IgD-negative memory B cell (primary cell): ENCODE data around the gene RMND5B. TPM values are rescaled to one million over a fixed set of nuclear protein-coding genes. Genes with fewer than 3 reads are reported as not detected.
"Not testable (repeated sequence)": the region's sequence is repeated elsewhere in the genome, so short reads cannot be mapped to it uniquely, and the experiment has no call there.

Source experiments
- H3K27ac Mint-ChIP-seq, 3 donors: one replicate each; pipeline ENCODE4 v1.8.0; 2020 to 2022; ENCODE audit warnings: mild to moderate bottlenecking in 3 of 3, mixed read lengths in 3 of 3, moderate library complexity in 1 of 3
- H3K27me3 Mint-ChIP-seq: one replicate; pipeline ENCODE4 v1.8.0; 2021; ENCODE audit warnings: mixed read lengths
- H3K36me3 Mint-ChIP-seq: one replicate; pipeline ENCODE4 v1.8.0; 2020; ENCODE audit warnings: mild to moderate bottlenecking, mixed read lengths
- H3K4me1 Mint-ChIP-seq, 3 donors: one replicate each; pipeline ENCODE4 v1.8.0; 2020 to 2022; ENCODE audit warnings: mixed read lengths in 3 of 3, mild to moderate bottlenecking in 1 of 3
- H3K4me3 Mint-ChIP-seq, 4 donors: one replicate each; pipeline ENCODE4 v1.8.0; 2020 to 2022; ENCODE audit warnings: mild to moderate bottlenecking in 4 of 4, mixed read lengths in 4 of 4, moderate library complexity in 3 of 4
- H3K9me3 Mint-ChIP-seq, 3 donors: one replicate each; pipeline ENCODE4 v1.8.0; 2020 to 2021; ENCODE audit warnings: mixed read lengths in 3 of 3, mild to moderate bottlenecking in 1 of 3
- polyA plus RNA-seq: library from polyadenylated mRNA; unstranded; fragments of 300-500 nt; fragmentation: Illumina TruSeq; gene quantifications from one replicate; pipeline ENCODE4 v1.2.3, GENCODE V29; 2021

RMND5B gene
- polyA plus RNA-seq, 1 donor from 2014 or later: 43.0 TPM

DNA sequence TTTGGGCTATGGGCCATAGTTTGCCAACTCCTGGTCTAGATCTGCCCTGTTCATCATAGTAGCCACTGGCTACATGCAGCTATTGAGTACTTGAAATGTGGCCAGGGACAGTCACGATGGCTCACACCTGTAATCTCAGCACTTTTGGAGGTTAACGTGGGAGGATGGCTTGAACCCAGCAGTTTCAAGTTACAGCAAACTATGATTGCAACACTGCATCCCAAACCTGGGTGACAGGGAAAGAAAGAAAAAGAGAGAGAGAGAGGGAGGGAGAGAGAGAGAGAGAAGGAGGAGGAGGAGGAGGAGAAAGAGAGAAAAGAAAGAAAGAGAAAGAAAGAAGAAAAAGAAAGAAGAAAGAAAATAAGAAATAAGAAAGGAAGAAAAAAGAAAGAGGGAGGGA is 61.4 kb downstream of the RMND5B start:
- Mint-ChIP-seq H3K9me3 (no peaks in the 10 kb centered on the region), H3K27me3 (peaks cover 31% of the 10 kb centered on the region), H3K4me1 (peaks cover 0 to 4% (median 0%) of the 10 kb centered on the region in 3 donors), H3K27ac (no peak overlapping the region), H3K36me3 (peaks cover 1% of the 10 kb centered on the region), H3K4me3 (no peak overlapping the region)

DNA sequence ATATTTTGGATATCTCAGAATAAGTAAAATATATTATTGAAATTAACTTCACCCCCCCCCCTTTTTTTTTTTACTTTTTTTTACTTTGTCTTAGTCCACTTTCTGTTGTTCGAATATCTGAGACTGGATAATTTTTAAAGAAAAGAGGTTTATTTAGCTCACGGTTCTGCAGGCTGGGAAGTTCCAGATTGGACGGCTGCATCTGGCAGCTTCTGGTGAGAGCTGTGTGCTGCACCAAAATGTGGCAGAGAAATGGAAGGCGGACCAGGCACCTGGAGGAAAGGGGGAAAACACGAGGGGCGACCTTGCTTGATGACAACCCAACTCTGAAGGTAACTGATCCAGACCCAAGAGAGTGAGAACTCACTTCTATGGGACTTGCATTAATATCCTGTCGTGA is 62.0 kb downstream of the RMND5B start:
- Mint-ChIP-seq H3K9me3 (no peaks in the 10 kb centered on the region), H3K27ac (peak overlapping the region in 1 of 3 donors; percentile 6), H3K36me3 (peaks cover 1% of the 10 kb centered on the region), H3K4me1 (peaks cover 0 to 4% (median 0%) of the 10 kb centered on the region in 3 donors), H3K4me3 (no peak overlapping the region), H3K27me3 (peaks cover 31% of the 10 kb centered on the region)

DNA sequence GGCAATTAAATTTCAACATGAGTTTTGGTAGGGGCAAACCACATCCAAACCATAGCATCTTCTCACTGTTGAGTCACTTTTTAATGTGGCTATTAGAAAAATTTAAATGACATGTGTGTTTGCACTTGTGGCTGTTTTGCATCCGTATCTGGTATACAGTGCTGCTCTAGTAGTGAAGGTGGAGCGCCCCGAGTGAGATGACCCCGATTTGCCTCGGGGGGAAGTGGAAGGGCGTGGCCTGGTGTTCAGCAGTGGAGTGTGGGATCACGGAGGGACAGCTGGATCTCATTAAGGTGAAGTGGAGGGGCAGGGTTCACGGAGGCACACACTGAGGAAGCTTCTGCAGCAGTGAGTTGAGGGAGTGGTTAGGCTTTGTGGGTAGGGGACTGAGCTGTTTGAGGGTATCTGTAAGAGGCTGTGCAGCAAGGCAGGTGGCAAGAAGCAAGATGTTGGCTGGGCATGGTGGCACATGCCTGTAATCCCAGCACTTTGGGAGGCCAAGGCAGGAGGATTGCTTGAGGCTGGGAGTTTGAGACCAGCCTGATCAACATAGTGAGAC is 62.5 kb downstream of the RMND5B start:
- Mint-ChIP-seq H3K4me1 (peaks cover 0 to 4% (median 0%) of the 10 kb centered on the region in 3 donors), H3K4me3 (peak overlapping the region in 1 of 4 donors; percentile 66), H3K9me3 (no peaks in the 10 kb centered on the region), H3K36me3 (peaks cover 1% of the 10 kb centered on the region), H3K27me3 (peaks cover 30% of the 10 kb centered on the region), H3K27ac (peak overlapping the region in 1 of 3 donors; percentile 6)

DNA sequence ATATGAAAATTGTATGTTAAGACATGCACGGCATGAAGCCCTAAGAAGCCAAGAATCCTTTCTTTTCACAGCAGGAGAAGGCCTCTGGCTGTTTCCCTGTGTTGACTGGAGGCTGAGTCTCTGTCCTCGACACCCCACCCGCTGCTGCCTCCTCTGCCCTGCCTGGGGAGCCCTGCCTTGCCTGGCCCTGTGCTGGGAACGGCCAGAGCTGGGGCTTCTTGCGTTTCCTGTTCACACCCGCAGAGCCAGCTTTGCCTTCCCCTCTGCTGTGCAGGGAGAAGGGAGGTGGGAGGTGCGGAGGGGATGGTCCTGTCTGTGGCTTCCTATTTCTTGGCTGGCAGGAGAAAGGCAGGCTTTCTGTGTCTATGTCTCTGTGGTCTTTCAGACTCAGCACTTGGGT is 63.2 kb downstream of the RMND5B start:
- no peak overlapping the region for H3K4me3 Mint-ChIP-seq
- H3K27me3 Mint-ChIP-seq: peaks cover 24% of the 10 kb centered on the region
- H3K27ac Mint-ChIP-seq: no peak overlapping the region
- peaks cover 0 to 4% (median 0%) of the 10 kb centered on the region in 3 donors for H3K4me1 Mint-ChIP-seq
- H3K36me3 Mint-ChIP-seq: peaks cover 1% of the 10 kb centered on the region
- H3K9me3 Mint-ChIP-seq: no peaks in the 10 kb centered on the region

DNA sequence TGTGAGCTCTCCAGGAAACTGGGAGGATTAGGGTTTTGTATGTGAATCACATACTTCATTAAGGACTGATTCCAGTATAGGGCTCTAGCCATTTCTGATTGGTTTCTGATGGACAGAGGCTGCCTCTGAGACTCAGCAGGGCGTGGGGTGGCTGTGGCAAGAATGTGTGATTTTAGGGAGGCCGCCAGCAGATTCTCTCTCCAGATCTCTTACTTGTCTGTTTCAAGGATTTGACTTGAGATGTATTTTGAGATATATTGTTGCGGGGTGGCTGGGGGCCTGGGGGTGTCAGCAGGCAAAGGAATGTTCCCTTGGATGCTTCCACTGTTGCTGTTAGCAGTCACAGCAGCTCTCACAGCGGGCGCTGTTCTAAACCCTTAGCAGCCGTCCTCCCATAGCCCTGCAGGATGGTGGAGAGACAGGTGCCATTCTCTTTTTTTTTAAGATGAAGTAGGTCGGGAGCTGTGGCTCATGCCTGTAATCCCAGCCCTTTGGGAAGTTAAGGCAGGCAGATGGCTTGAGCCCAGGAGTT is 65.5 kb downstream of the RMND5B start:
- no peaks in the 10 kb centered on the region for H3K9me3 Mint-ChIP-seq
- no peak overlapping the region for H3K4me3 Mint-ChIP-seq
- H3K27me3 Mint-ChIP-seq: peaks cover 15% of the 10 kb centered on the region
- peaks cover 1% of the 10 kb centered on the region for H3K36me3 Mint-ChIP-seq
- peaks cover 0 to 4% (median 0%) of the 10 kb centered on the region in 3 donors for H3K4me1 Mint-ChIP-seq
- no peak overlapping the region for H3K27ac Mint-ChIP-seq

DNA sequence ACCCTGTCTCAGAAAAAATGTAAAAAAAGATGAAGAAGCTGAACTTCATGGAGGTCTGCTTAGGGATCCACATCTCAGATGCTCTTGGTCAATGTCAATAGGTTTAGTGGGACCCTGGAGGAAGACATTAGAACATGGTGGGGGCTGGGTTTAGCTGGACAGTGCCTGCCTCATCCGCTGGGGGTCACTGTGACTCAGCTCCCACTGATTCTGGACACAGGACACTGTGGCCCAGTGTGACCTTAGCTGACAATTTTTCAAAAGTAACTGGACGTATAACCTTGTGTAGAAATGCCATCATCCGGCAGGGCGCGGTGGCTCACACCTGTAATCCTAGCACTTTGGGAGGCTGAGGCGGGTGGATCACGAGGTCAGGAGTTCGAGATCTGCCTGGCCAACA is 66.2 kb downstream of the RMND5B start:
- H3K36me3 Mint-ChIP-seq: peaks cover 1% of the 10 kb centered on the region
- H3K27ac Mint-ChIP-seq: no peak overlapping the region
- peaks cover 0 to 4% (median 0%) of the 10 kb centered on the region in 3 donors for H3K4me1 Mint-ChIP-seq
- no peaks in the 10 kb centered on the region for H3K9me3 Mint-ChIP-seq
- no peak overlapping the region for H3K4me3 Mint-ChIP-seq
- peaks cover 15% of the 10 kb centered on the region for H3K27me3 Mint-ChIP-seq

DNA sequence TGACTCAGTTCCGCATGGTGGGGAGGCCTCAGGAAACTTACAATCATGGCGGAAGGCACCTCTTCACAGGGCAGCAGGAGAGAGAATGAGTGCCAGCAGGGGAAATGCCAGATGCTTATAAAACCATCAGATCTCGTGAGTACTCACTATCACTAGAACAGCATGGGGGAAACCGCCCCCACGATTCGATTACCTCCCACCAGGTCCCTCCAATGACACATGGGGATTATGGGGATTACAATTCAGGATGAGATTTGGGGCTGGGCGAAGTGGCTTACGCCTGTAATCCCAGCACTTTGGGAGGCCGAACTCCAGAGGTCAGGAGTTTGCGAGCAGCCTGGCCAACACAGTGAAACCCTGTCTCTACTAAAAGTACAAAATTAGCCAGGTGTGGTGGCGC is 67.3 kb downstream of the RMND5B start:
- H3K27me3 Mint-ChIP-seq: peaks cover 11% of the 10 kb centered on the region
- H3K4me1 Mint-ChIP-seq, H3K4me3 Mint-ChIP-seq, H3K36me3 Mint-ChIP-seq, H3K27ac Mint-ChIP-seq, H3K9me3 Mint-ChIP-seq: not testable (repeated sequence)

DNA sequence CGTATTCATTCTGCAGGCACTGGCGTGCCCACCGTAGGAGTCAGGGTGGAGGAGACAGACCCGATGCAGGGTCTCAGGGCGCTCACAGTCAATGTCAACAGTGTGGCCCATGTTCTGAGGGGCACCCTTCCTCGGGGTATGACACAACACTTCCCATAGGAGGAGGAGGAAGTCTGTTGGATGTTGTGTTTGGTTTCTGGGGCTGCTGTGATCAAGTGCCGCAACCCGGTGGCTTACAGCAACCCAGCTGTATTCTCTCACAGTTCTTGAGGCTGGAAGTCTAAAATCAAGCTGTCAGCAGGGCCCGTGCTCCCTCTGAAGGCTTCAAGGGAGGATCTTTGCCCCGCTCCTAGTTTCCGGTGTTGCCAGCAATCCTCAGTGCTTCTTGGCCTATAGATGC is 67.9 kb downstream of the RMND5B start:
- Mint-ChIP-seq H3K36me3 (no peaks in the 10 kb centered on the region), H3K9me3 (no peaks in the 10 kb centered on the region), H3K27me3 (peaks cover 6% of the 10 kb centered on the region), H3K4me1 (no peaks in the 10 kb centered on the region), H3K27ac (no peak overlapping the region), H3K4me3 (no peak overlapping the region)

DNA sequence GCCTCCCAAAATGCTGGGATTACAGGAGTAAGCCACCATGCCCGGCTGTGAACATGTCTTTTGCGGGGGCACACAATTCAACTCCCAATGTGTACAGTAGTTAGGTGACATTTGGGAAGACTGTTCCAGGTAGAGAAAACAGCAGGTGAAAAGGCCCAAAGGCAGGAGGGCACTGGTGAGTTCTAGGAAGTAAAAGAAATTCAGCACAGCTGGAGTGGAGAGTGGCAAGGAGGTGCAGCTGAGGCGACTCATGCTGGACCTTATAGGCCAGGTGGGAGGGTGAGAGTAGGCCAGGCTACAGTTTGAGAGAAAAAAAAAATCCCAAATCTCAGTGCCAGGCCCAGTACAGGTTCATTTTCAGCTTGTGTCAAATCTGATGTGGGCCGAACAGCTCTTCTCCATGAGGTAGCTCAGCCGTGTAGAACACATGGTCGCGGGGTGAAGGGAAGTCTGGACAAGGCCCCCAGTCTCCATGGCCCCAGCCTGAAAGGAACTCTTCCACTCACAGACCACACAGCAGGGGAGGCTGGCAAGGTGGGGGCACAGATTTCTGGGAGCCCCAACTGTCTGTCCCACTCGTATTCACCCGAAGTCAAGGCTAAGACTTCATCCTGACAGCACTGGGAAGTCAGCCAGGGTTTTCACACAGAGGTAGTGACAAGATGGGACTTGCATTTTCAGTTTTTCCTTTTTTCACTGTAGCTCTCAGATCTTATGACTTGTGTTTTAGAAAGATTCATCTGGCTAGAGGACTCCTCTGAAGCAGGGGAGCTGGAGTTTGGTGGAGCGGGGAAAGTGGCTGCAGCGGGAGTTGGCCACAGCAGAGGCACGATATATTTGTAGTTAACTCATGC is 69.0 kb downstream of the RMND5B start:
- Mint-ChIP-seq H3K27ac (peak overlapping the region in 1 of 3 donors; percentile 44), H3K27me3 (no peaks in the 10 kb centered on the region), H3K9me3 (peaks cover 0 to 2% (median 0%) of the 10 kb centered on the region in 3 donors), H3K4me3 (peak overlapping the region in 2 of 4 donors; percentile 37 to 73), H3K4me1 (peaks cover 0 to 4% (median 0%) of the 10 kb centered on the region in 3 donors), H3K36me3 (no peaks in the 10 kb centered on the region)

Other genes with a start within 250 kb of the RMND5B start
- not detected for gene PROP1, start 134.8 kb upstream of the RMND5B start, polyA plus RNA-seq
- gene N4BP3, start 17.5 kb upstream of the RMND5B start, polyA plus RNA-seq: 10.1 TPM
- 227 TPM for gene NHP2, start 22.9 kb downstream of the RMND5B start, polyA plus RNA-seq
- gene GMCL2, start 56.4 kb downstream of the RMND5B start, polyA plus RNA-seq: not detected
- 70.6 TPM for gene HNRNPAB, start 73.5 kb downstream of the RMND5B start, polyA plus RNA-seq
- 58.1 TPM for gene PHYKPL, start 101.8 kb downstream of the RMND5B start, polyA plus RNA-seq